OCI-LY3 (cell line): Measurements from ENCODE around the gene FAM78B.

Source experiments
- EZH2phosphoT487 ChIP-seq: fragments of 200-600 bp; shearing (Covaris generic); IDR thresholded peaks from 2 replicates; pipeline ENCODE4 v1.6.1; 2018; ENCODE audit warnings: antibody characterized with exemption, mixed run types, low read depth
- TF ChIP-seq, protein P1 (sequence below): fragments of 200-600, 300-600 bp; sonication (generic); IDR thresholded peaks from 2 replicates; pipeline ENCODE4 v1.5.1; 2014; ENCODE audit warnings: antibody characterized with exemption, low read length, low read depth

DNA sequence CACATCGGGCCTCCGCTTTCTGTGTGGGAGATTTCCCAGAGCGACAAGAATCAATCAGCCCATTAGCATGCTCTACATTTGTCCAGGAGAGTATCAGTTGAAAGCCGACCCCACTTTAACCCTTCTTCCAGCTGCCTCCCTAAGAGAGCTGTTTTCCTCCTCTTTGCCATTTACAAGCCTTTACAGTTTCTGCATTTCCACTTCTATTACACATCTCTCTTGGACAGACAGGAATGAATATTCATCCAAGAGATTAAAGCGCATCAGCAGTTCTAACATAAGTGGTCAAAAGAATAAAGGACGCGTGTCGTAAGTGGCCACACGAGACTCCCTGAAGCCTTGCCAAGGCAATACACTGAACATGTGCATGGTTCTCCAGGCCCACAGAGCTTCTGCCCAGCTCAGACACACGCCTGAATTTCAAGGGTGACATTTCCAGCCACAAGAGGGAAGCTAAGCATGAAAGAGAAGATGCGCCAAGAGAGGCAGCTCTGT is 47.3 kb downstream of the FAM78B start:
- TF ChIP-seq, protein P1, sequence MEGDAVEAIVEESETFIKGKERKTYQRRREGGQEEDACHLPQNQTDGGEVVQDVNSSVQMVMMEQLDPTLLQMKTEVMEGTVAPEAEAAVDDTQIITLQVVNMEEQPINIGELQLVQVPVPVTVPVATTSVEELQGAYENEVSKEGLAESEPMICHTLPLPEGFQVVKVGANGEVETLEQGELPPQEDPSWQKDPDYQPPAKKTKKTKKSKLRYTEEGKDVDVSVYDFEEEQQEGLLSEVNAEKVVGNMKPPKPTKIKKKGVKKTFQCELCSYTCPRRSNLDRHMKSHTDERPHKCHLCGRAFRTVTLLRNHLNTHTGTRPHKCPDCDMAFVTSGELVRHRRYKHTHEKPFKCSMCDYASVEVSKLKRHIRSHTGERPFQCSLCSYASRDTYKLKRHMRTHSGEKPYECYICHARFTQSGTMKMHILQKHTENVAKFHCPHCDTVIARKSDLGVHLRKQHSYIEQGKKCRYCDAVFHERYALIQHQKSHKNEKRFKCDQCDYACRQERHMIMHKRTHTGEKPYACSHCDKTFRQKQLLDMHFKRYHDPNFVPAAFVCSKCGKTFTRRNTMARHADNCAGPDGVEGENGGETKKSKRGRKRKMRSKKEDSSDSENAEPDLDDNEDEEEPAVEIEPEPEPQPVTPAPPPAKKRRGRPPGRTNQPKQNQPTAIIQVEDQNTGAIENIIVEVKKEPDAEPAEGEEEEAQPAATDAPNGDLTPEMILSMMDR, result no peak
- TF ChIP-seq EZH2phosphoT487, result no peak
